Breast epithelium (tissue), 3 donors: ENCODE results near the gene ERP29.

Source experiments
- CTCF ChIP-seq, 3 donors: fragments of 450-650 bp; IDR thresholded peaks; one replicate each; pipeline ENCODE4 v1.5.1; 2016 to 2017; ENCODE audit warnings: antibody characterized with exemption in 3 of 3, mild to moderate bottlenecking in 3 of 3, moderate library complexity in 3 of 3
- POLR2A ChIP-seq: fragments of 450-650 bp; IDR thresholded peaks from one replicate; pipeline ENCODE4 v1.6.1; 2016; ENCODE audit warnings: antibody characterized with exemption, mild to moderate bottlenecking, moderate library complexity
- POLR2AphosphoS5 ChIP-seq, 3 donors: sonication (generic); formaldehyde crosslinking; IDR thresholded peaks; one replicate each; pipeline ENCODE4 v1.6.1; 2017; ENCODE audit warnings: antibody characterized with exemption in 3 of 3

DNA sequence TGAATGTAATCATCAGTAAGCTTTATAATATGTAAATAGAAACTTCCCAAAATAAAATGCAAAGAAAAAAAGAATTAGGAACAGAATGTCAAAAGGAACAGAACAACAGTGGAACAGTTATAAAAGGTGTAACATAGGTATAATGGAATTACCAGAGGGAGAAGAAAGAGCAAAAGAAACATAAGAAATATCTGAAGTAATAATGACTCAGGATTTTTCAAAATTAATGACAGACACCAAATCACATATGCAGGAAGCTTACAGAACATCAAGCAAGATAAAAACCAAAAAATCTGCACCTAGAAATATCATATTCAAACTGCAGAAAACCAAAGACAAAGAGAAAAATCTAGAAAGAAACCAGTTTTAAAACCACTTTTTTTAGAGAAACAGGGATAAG, 36.4 kb upstream of the ERP29 start:
- TF ChIP-seq CTCF (IDR thresholded peaks at IDR 0.05) (no peak), POLR2A (no peak), POLR2AphosphoS5 (IDR thresholded peaks at IDR 0.05) (no peak)
